WERI-Rb-1 (cell line): Measurements from ENCODE around the gene LHFPL6.

Experiments used
- DNase-seq: peaks from one replicate; pipeline ENCODE4 v3.0.0-alpha.2; 2020
- H3K27ac ChIP-seq: fragments of 250-450 bp; sonication (Bioruptor Pico); 2 replicates; pipeline ENCODE4 v1.5.1; 2020; ENCODE audit warnings: mild to moderate bottlenecking, moderate library complexity
- H3K27me3 ChIP-seq: fragments of 250-450 bp; sonication (Bioruptor Pico); 2 replicates; pipeline ENCODE4 v1.5.1; 2021; ENCODE audit warnings: mild to moderate bottlenecking, low read depth, moderate library complexity; ENCODE audit not compliant: insufficient read depth, severe bottlenecking
- H3K36me3 ChIP-seq: fragments of 250-450 bp; sonication (Bioruptor Pico); 2 replicates; pipeline ENCODE4 v1.5.1; 2020; ENCODE audit warnings: mild to moderate bottlenecking, moderate library complexity
- H3K4me3 ChIP-seq: 2 replicates; pipeline ENCODE4 v1.5.1; 2011; ENCODE audit warnings: low read depth, mild to moderate bottlenecking, control low read depth, low read length
- H3K9me3 ChIP-seq: fragments of 250-450 bp; sonication (Bioruptor Pico); 2 replicates; pipeline ENCODE4 v1.5.1; 2021; ENCODE audit warnings: mild to moderate bottlenecking, moderate library complexity; ENCODE audit not compliant: severe bottlenecking
- TF ChIP-seq, protein P1 (sequence below): IDR thresholded peaks from 2 replicates; pipeline ENCODE4 v1.5.1; 2011; ENCODE audit warnings: low read depth, mild to moderate bottlenecking, control low read depth, inconsistent platforms, low read length

The LHFPL6 gene

DNA sequence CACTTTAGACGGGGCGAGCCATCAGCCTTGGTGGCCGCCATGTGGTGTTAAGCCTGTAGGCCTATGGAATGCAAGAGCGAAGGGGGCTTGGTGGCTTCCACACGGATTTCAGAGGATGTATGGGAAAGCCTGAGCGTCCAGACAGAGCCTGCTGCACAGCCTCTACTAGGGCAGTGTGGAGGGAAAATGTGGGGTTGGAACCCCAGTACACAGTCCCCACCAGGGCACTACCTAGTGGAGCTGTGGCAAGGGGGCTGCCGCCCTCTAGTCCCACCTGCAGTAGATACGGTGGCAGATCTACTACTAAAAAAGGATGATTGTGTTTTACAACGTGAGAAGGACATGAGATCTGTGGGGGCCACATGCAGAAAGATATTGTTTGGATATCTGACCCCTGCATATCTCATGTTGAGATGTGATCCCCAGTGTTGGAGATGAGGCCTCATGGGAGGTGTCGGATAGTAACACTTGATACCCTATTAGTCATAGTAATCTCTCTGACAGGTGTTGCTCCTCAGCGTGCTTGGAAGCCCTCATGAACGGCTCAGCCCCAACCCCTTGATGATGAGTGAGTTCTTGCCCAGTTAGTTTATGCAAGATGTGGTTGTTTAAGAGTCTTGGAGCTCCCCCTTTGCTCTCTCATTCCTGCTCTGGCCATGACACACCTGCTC lies 45.6 kb downstream of the LHFPL6 start:
- Histone ChIP-seq H3K27ac (no peak overlapping the region), H3K4me3 (no peak overlapping the region), H3K27me3 (no peaks in the 10 kb centered on the region), H3K36me3 (no peaks in the 10 kb centered on the region), H3K9me3 (no peaks in the 10 kb centered on the region)
- TF ChIP-seq, protein P1, sequence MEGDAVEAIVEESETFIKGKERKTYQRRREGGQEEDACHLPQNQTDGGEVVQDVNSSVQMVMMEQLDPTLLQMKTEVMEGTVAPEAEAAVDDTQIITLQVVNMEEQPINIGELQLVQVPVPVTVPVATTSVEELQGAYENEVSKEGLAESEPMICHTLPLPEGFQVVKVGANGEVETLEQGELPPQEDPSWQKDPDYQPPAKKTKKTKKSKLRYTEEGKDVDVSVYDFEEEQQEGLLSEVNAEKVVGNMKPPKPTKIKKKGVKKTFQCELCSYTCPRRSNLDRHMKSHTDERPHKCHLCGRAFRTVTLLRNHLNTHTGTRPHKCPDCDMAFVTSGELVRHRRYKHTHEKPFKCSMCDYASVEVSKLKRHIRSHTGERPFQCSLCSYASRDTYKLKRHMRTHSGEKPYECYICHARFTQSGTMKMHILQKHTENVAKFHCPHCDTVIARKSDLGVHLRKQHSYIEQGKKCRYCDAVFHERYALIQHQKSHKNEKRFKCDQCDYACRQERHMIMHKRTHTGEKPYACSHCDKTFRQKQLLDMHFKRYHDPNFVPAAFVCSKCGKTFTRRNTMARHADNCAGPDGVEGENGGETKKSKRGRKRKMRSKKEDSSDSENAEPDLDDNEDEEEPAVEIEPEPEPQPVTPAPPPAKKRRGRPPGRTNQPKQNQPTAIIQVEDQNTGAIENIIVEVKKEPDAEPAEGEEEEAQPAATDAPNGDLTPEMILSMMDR: no peak
- no peak for DNase-seq

DNA sequence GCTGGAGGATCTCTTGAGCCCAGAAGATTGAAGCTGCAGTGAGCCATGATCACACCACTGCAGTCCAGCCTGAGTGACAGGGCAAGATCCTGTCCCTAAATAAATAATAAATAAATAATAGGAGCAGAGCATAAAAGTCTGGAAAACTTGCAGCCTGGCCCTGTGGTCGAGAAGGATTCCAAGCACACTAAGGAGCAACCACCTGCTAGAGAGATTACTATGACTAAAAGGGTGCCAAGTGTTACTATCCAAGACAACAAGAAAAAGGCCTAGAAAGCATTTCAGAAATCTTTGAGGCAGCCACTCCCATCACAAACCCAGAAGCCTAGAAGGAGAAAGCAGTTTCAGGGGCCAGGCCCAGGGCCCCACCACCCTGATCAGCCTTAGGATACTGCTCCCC lies 46.1 kb downstream of the LHFPL6 start:
- H3K27me3 ChIP-seq: no peaks in the 10 kb centered on the region
- TF ChIP-seq, protein P1: no peak
- no peak overlapping the region for H3K27ac ChIP-seq
- no peak overlapping the region for H3K4me3 ChIP-seq
- DNase-seq: no peak
- H3K9me3 ChIP-seq: no peaks in the 10 kb centered on the region
- H3K36me3 ChIP-seq: no peaks in the 10 kb centered on the region

DNA sequence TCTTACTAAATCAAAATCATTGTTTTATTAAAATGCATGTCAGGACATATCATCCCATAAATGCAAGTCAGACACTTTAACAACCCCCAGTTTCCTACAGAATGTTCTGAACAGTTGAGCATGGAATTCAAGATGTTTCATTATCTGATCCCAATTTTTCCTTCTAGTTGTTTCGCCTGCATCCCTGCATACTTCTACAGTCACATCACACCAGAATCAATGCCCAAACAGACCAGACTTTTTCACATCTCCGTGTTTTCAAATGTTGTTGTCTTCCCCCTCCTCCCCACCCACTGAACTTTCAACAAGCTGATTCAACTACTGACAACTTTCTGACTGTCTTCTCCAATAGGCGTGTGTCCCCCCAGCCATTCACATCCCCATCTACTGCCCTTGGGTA lies 48.6 kb downstream of the LHFPL6 start:
- H3K9me3 ChIP-seq: no peaks in the 10 kb centered on the region
- no peak overlapping the region for H3K4me3 ChIP-seq
- H3K27me3 ChIP-seq: no peaks in the 10 kb centered on the region
- no peak overlapping the region for H3K27ac ChIP-seq
- TF ChIP-seq, protein P1: no peak
- H3K36me3 ChIP-seq: no peaks in the 10 kb centered on the region
- no peak for DNase-seq

DNA sequence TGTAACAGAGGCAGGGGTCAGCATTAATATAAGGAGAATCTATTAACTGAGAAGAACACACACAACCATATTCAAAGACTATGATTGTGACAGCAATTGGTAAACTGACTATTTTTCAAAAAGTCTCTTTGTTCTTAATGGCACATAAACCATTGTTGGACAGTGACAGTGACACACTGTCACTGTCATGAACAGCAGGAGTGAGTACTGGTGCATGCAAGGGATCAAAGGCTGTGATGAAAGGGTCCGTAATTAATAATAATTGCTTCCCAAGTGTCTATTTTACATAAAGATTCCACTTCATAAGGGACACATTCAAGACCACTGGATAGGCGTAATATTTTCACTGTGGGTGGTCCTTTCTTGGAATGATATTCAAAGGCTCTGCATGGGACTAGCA lies 50.7 kb downstream of the LHFPL6 start:
- H3K27ac ChIP-seq: no peak overlapping the region
- H3K9me3 ChIP-seq: no peaks in the 10 kb centered on the region
- DNase-seq: no peak
- no peaks in the 10 kb centered on the region for H3K36me3 ChIP-seq
- no peak overlapping the region for H3K4me3 ChIP-seq
- TF ChIP-seq, protein P1: no peak
- no peaks in the 10 kb centered on the region for H3K27me3 ChIP-seq

DNA sequence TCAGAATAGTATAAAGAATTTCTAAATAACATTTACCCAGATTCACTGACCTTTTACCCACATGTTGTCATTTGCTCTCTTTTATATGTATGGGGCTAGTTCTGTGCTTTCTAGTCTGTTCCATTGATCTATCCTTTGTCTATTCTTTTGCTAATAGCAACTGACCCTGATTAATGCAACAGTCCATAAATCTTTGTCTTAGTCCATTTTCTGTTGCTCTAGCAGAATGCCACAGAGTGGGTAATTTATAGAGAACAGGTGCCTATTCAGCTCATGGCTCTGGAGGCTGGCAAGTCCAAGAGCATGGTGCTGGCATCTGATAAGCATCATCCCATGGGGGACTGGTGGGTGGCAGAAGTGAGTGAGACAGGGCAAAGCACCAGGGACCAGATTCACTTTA lies 52.1 kb downstream of the LHFPL6 start:
- Histone ChIP-seq H3K9me3 (no peaks in the 10 kb centered on the region), H3K27ac (no peak overlapping the region), H3K27me3 (no peaks in the 10 kb centered on the region), H3K36me3 (no peaks in the 10 kb centered on the region), H3K4me3 (no peak overlapping the region)
- DNase-seq: no peak
- TF ChIP-seq, protein P1: no peak

DNA sequence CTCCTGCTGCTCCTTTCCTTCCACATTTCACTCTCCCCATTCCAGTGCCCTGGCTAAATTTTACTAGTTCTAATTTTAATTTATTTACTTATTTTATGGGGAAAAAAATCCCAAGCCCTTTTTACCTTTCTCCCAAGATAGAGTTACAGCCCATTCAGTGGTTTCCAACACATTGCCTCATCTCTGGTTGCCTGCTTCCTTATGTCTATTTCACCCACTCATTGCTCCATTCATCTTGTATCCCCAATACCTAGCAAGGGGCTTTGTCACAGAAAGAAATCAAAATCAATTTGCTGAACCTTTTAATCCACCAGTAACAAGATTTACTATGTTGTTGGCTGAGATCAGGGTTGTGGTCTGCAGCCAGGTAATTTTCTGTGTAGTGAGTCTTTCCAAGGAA lies 55.9 kb downstream of the LHFPL6 start:
- TF ChIP-seq, protein P1: no peak
- Histone ChIP-seq H3K36me3 (no peaks in the 10 kb centered on the region), H3K4me3 (no peak overlapping the region), H3K9me3 (no peaks in the 10 kb centered on the region), H3K27me3 (no peaks in the 10 kb centered on the region), H3K27ac (no peak overlapping the region)
- DNase-seq: no peak
